H1 (cell line): Measurements from ENCODE around the gene CFAP298. TPM values are rescaled to one million over a fixed set of nuclear protein-coding genes. Genes with fewer than 3 reads are reported as not detected.

Experiments
- CTCF ChIA-PET: fragments of 300-600 bp; sonication (Branson Sonifier 250); formaldehyde crosslinking; loops from one replicate; lab custom pipeline; 2021; ENCODE audit not compliant: partially characterized antibody; lab: Charles Lee
- POLR2A ChIA-PET: fragments of 300-600 bp; sonication (Branson Sonifier 250); formaldehyde crosslinking; loops from one replicate; lab custom pipeline; 2021; ENCODE audit warnings: inconsistent platforms; ENCODE audit not compliant: partially characterized antibody; lab: Charles Lee
- DNase-seq, 2 experiments: peaks; one replicate each; pipeline versions ENCODE4 v3.0.0 to v3.0.0-alpha.2; 2010 to 2022; ENCODE audit warnings: low spot score in 2 of 2, low read depth in 1 of 2, mixed read lengths in 1 of 2
- FAIRE-seq: peaks from 2 replicates; lab custom pipeline; 2011; peaks lifted over from hg19 to GRCh38; lab: Jason Lieb, UNC
- H2AFZ ChIP-seq: 2 replicates; pipeline ENCODE4 v1.8.1; 2012; ENCODE audit warnings: low read length, inconsistent platforms
- H2AK5ac ChIP-seq: 2 replicates; pipeline ENCODE4 v1.6.1; 2013; ENCODE audit warnings: low read depth, low read length
- H2BK120ac ChIP-seq: replicated peaks from 2 replicates; pipeline ENCODE3; 2013; ENCODE audit warnings: low read depth, low read length, inconsistent platforms
- H2BK12ac ChIP-seq: 2 replicates; pipeline ENCODE4 v1.6.1; 2013; ENCODE audit warnings: low read depth, low read length
- H2BK15ac ChIP-seq: 2 replicates; pipeline ENCODE4 v1.6.1; 2013; ENCODE audit warnings: low read length
- H2BK20ac ChIP-seq: 2 replicates; pipeline ENCODE4 v1.6.1; 2013; ENCODE audit warnings: low read length
- H2BK5ac ChIP-seq: 2 replicates; pipeline ENCODE4 v1.6.1; 2013; ENCODE audit warnings: low read depth, low read length
- H3K14ac ChIP-seq: 2 replicates; pipeline ENCODE4 v1.6.1; 2013; ENCODE audit warnings: inconsistent platforms; ENCODE audit not compliant: insufficient read length
- H3K18ac ChIP-seq: 2 replicates; pipeline ENCODE4 v1.6.1; 2013; ENCODE audit warnings: low read length; ENCODE audit errors: extremely low read depth
- H3K23ac ChIP-seq: 2 replicates; pipeline ENCODE4 v1.6.1; 2013; ENCODE audit warnings: inconsistent platforms; ENCODE audit not compliant: insufficient read length
- H3K23me2 ChIP-seq: 2 replicates; pipeline ENCODE4 v1.6.1; 2013; ENCODE audit warnings: low read depth, low read length
- H3K27ac ChIP-seq: 2 replicates; pipeline ENCODE4 v1.6.1; 2011; ENCODE audit warnings: low read depth, low read length, inconsistent platforms
- H3K27me3 ChIP-seq, 4 experiments: replicated peaks in 1 of 4; 1 replicate in 1 of 4; 2 replicates in 3 of 4; pipeline versions ENCODE4 v1.6.1 to v1.8.1; 2011 to 2013; ENCODE audit warnings: low read length in 3 of 4, mild to moderate bottlenecking in 3 of 4, inconsistent platforms in 2 of 4, mixed read lengths in 2 of 4, moderate library complexity in 1 of 4; ENCODE audit not compliant: control insufficient read depth in 3 of 4, insufficient read depth in 3 of 4; ENCODE audit errors: extremely low read depth in 1 of 4
- H3K36me3 ChIP-seq, 4 experiments: 2 replicates each; pipeline versions ENCODE4 v1.6.1 to v1.8.1; 2011 to 2013; ENCODE audit warnings: mild to moderate bottlenecking in 4 of 4, low read length in 3 of 4, moderate library complexity in 2 of 4, control low read depth in 1 of 4, inconsistent platforms in 1 of 4; ENCODE audit not compliant: insufficient read depth in 4 of 4, control insufficient read depth in 2 of 4
- H3K4ac ChIP-seq: replicated peaks from 2 replicates; pipeline ENCODE3; 2013; ENCODE audit warnings: low read length, low read depth, mixed read lengths, inconsistent platforms; ENCODE audit not compliant: insufficient read length
- H3K4me1 ChIP-seq, 4 experiments: replicated peaks in 1 of 4; 1 replicate in 1 of 4; 2 replicates in 3 of 4; pipeline versions ENCODE4 v1.6.1 to v1.8.1; 2011 to 2013; ENCODE audit warnings: low read length in 3 of 4, inconsistent platforms in 2 of 4, mixed read lengths in 1 of 4; ENCODE audit not compliant: insufficient read depth in 4 of 4, control insufficient read depth in 3 of 4
- H3K4me2 ChIP-seq, 2 experiments: 2 replicates each; pipeline versions ENCODE4 v1.6.1 to v1.8.1; 2011 to 2013; ENCODE audit warnings: low read depth in 2 of 2, low read length in 2 of 2, control low read depth in 1 of 2, inconsistent platforms in 1 of 2, mild to moderate bottlenecking in 1 of 2; ENCODE audit not compliant: insufficient read depth in 1 of 2
- H3K4me3 ChIP-seq, 4 experiments: fragments of 200-600, 300-600 bp in 1 of 4; sonication (generic), shearing (Covaris generic), sonication (Bioruptor Twin) in 1 of 4; 2 replicates each; pipeline versions ENCODE4 v1.5.1 to v1.8.1; 2011 to 2016; ENCODE audit warnings: low read length in 4 of 4, low read depth in 3 of 4, control low read depth in 2 of 4, inconsistent platforms in 2 of 4, mild to moderate bottlenecking in 2 of 4, mixed read lengths in 1 of 4, moderate library complexity in 1 of 4; ENCODE audit not compliant: insufficient read depth in 2 of 4; ENCODE audit errors: extremely low read depth in 1 of 4
- H3K56ac ChIP-seq: replicated peaks from 2 replicates; pipeline ENCODE3; 2013; ENCODE audit warnings: low read depth, mild to moderate bottlenecking, mixed read lengths, low read length, inconsistent platforms; ENCODE audit not compliant: insufficient read length
- H3K79me1 ChIP-seq: 2 replicates; pipeline ENCODE4 v1.6.1; 2013; ENCODE audit warnings: low read depth, low read length, control low read depth
- H3K79me2 ChIP-seq, 2 experiments: 2 replicates each; pipeline versions ENCODE4 v1.6.1 to v1.8.1; 2012 to 2013; ENCODE audit warnings: low read length in 2 of 2, mild to moderate bottlenecking in 2 of 2, inconsistent platforms in 1 of 2; ENCODE audit not compliant: insufficient read depth in 2 of 2, control insufficient read depth in 1 of 2
- H3K9ac ChIP-seq, 4 experiments: replicated peaks in 1 of 4; 1 replicate in 1 of 4; 2 replicates in 3 of 4; pipeline versions ENCODE4 v1.6.1 to v1.8.1; 2011 to 2013; ENCODE audit warnings: low read depth in 3 of 4, low read length in 3 of 4, control low read depth in 2 of 4, mild to moderate bottlenecking in 2 of 4, moderate library complexity in 2 of 4, inconsistent platforms in 1 of 4; ENCODE audit errors: extremely low read depth in 1 of 4
- H3K9me3 ChIP-seq, 2 experiments: 2 replicates each; pipeline versions ENCODE4 v1.6.1 to v1.8.1; 2012 to 2013; ENCODE audit warnings: mild to moderate bottlenecking in 2 of 2, moderate library complexity in 2 of 2, control low read depth in 1 of 2, inconsistent platforms in 1 of 2, low read depth in 1 of 2, low read length in 1 of 2, mixed read lengths in 1 of 2; ENCODE audit not compliant: insufficient read depth in 2 of 2
- H4K20me1 ChIP-seq, 2 experiments: replicated peaks in 1 of 2; 2 replicates each; pipeline versions ENCODE3 to v1.8.1; 2011 to 2013; ENCODE audit warnings: inconsistent platforms in 2 of 2, low read length in 2 of 2, mild to moderate bottlenecking in 1 of 2; ENCODE audit not compliant: insufficient read depth in 2 of 2, control insufficient read depth in 1 of 2
- H4K5ac ChIP-seq: 2 replicates; pipeline ENCODE4 v1.6.1; 2013; ENCODE audit warnings: low read length, low read depth, mixed read lengths, inconsistent platforms; ENCODE audit not compliant: insufficient read length
- H4K8ac ChIP-seq: 2 replicates; pipeline ENCODE4 v1.8.0; 2013; ENCODE audit warnings: mild to moderate bottlenecking, moderate library complexity, low read length, inconsistent platforms; ENCODE audit not compliant: insufficient read depth; ENCODE audit errors: extremely low read depth
- H4K91ac ChIP-seq: replicated peaks from 2 replicates; pipeline ENCODE3; 2013; ENCODE audit warnings: low read length, mixed read lengths, inconsistent platforms; ENCODE audit not compliant: insufficient read length
- BRCA1 ChIP-seq: IDR thresholded peaks from 2 replicates; pipeline ENCODE4 v1.6.1; 2012; ENCODE audit warnings: low read depth, low read length, improper control_type of control experiment
- CBX8 ChIP-seq: fragments of 300-800, 300-1000 bp; sonication (generic); IDR thresholded peaks from 2 replicates; pipeline ENCODE4 v1.7.1; 2016; ENCODE audit warnings: low read depth, low read length, borderline replicate concordance
- CHD1 ChIP-seq: IDR thresholded peaks from 2 replicates; pipeline ENCODE4 v1.6.1; 2012; ENCODE audit warnings: low read depth, low read length, improper control_type of control experiment
- CHD2 ChIP-seq: IDR thresholded peaks from 2 replicates; pipeline ENCODE4 v1.6.1; 2012; ENCODE audit warnings: low read length, improper control_type of control experiment
- HDAC2 ChIP-seq, 2 experiments: fragments of 300-600 bp in 1 of 2; sonication (generic) in 1 of 2; IDR thresholded peaks; 2 replicates each; pipeline ENCODE4 v1.6.1; 2011 to 2012; ENCODE audit warnings: low read depth in 2 of 2, low read length in 2 of 2, mild to moderate bottlenecking in 2 of 2, moderate library complexity in 2 of 2, borderline replicate concordance in 1 of 2, inconsistent platforms in 1 of 2
- KDM1A ChIP-seq: fragments of 200-600, 300-600 bp; sonication (generic); IDR thresholded peaks from 2 replicates; pipeline ENCODE4 v1.7.1; 2016; ENCODE audit warnings: mild to moderate bottlenecking, low read length, borderline replicate concordance
- MAX ChIP-seq: IDR thresholded peaks from 2 replicates; pipeline ENCODE4 v1.6.1; 2012; ENCODE audit warnings: inconsistent platforms
- POU5F1 ChIP-seq: IDR thresholded peaks from 2 replicates; pipeline ENCODE4 v1.6.1; 2011; ENCODE audit warnings: low read depth, mild to moderate bottlenecking, low read length, moderate library complexity
- WGBS, 2 experiments: shearing (Covaris generic) in 1 of 2; methylation state at CpG; one replicate each; pipeline versions ENCODE4 v1.1.6 to v1.1.7; 2013 to 2015; ENCODE audit warnings: low lambda C conversion rate in 2 of 2, mixed read lengths in 2 of 2, inconsistent platforms in 1 of 2, low coverage in 1 of 2, missing lambda C conversion rate in 1 of 2; ENCODE audit not compliant: insufficient replicate concordance in 2 of 2, insufficient coverage in 1 of 2, insufficient read length in 1 of 2; ENCODE audit errors: extremely low coverage in 1 of 2, missing lambda C conversion rate in 1 of 2; 5-methylcytosine and 5-hydroxymethylcytosine counted together
- polyA plus RNA-seq, 7 experiments: library from polyadenylated mRNA; depleted of rRNA in 3 of 7; stranded (reverse) in 5 of 7; unstranded in 2 of 7; fragments of >200 nt in 5 of 7; fragments of 200-250 nt in 2 of 7; gene quantifications; 1 replicate in 5 of 7; 2 replicates in 1 of 7; 4 replicates in 1 of 7; pipeline versions ENCODE4 v1.2.1 to v1.2.3, GENCODE V29; 2011 to 2013; ENCODE audit warnings: missing spikeins in 2 of 7, mixed read lengths in 2 of 7
- total RNA-seq: library from RNA; stranded (reverse); fragmentation: NEBNext Ultra II Directional; extraction: Animal tissue kit (Norgen Biotek cat#: 25700); gene quantifications from 2 replicates; pipeline ENCODE4 v1.2.1, GENCODE V29; 2021

Gene CFAP298
- total and polyA plus RNA-seq, 2 of the 8 experiments (the other 6 are each of a cell fraction or from before 2014, with no cell fraction given) = 43.0 to 68.1 TPM

GRCh38 chr21:32549440-32549839, 62.7 kb downstream of the CFAP298 start:
- Histone ChIP-seq H3K36me3 (no peaks in the 10 kb centered on the region), H2BK5ac (no peak overlapping the region), H3K4ac (no peak overlapping the region), H4K91ac (no peak overlapping the region), H2BK20ac (no peak overlapping the region), H3K23me2 (no peaks in the 10 kb centered on the region), H2AFZ (no peak overlapping the region), H3K4me1 (peaks cover 0 to 6% (median 0%) of the 10 kb centered on the region in 4 experiments; a peak in 4 of 7 replicates), H3K27me3 (no peaks in the 10 kb centered on the region), H4K8ac (no peak overlapping the region), H4K20me1 (no peaks in the 10 kb centered on the region), H3K79me2 (no peaks in the 10 kb centered on the region), H3K4me3 (no peak overlapping the region), H3K56ac (no peak overlapping the region), H3K4me2 (no peak overlapping the region), H2BK120ac (no peak overlapping the region), H3K18ac (no peak overlapping the region), H3K9ac (no peak overlapping the region), H2BK12ac (no peak overlapping the region), H3K9me3 (no peaks in the 10 kb centered on the region), H3K23ac (no peak overlapping the region), H3K27ac (no peak overlapping the region)
- no peak for DNase-seq
- CTCF ChIA-PET = interaction anchor here (1.5 kb wide), 1 partner anchor 20 kb away, joined by 3 read pairs; no protein-coding TSS in a partner anchor
- TF ChIP-seq CHD2 = no peak
- no peak for TF ChIP-seq CHD1
- TF ChIP-seq BRCA1 = no peak
- TF ChIP-seq KDM1A = no peak
- TF ChIP-seq MAX = no peak
- no peak for TF ChIP-seq POU5F1
- no peak for TF ChIP-seq CBX8
- TF ChIP-seq HDAC2 (IDR thresholded peaks at IDR 0.05; ENCODE audit: borderline replicate concordance in 1 of 2, low read depth in 2 of 2, low read length in 2 of 2) = no peak
- TF ChIP-seq, all 59 proteins: peak for 0
- H2AK5ac ChIP-seq = no peak overlapping the region
- no peaks in the 10 kb centered on the region for H3K79me1 ChIP-seq
- H4K5ac ChIP-seq = no peak overlapping the region
- no peak overlapping the region for H3K14ac ChIP-seq
- POLR2A ChIA-PET = no interaction called here
- no peak for FAIRE-seq
- 89% methylated on average over 1 of the region's 1 CpG; no CpG with 5 or more reads in 1 of the 2 experiments for WGBS, 2 experiments
- no peak overlapping the region for H2BK15ac ChIP-seq
